HUES6 (cell line): Measurements from ENCODE around the gene MOXD1.
"Not testable (repeated sequence)": the region's sequence is repeated elsewhere in the genome, so short reads cannot be mapped to it uniquely, and the experiment has no call there.

Experiments used
- H3K27ac ChIP-seq: 2 replicates; pipeline ENCODE4 v1.7.0; 2013; ENCODE audit warnings: low read depth, mild to moderate bottlenecking, low read length, inconsistent platforms
- H3K27me3 ChIP-seq: 2 replicates; pipeline ENCODE4 v1.6.1; 2013; ENCODE audit warnings: low read length; ENCODE audit not compliant: control insufficient read depth, insufficient read depth
- H3K36me3 ChIP-seq: 2 replicates; pipeline ENCODE4 v1.6.1; 2013; ENCODE audit warnings: low read length; ENCODE audit not compliant: control insufficient read depth, insufficient read depth
- H3K4me1 ChIP-seq: 2 replicates; pipeline ENCODE4 v1.6.1; 2013; ENCODE audit warnings: low read length; ENCODE audit not compliant: control insufficient read depth, insufficient read depth
- H3K4me3 ChIP-seq: 2 replicates; pipeline ENCODE4 v1.5.1; 2013; ENCODE audit warnings: low read depth, low read length
- H3K9ac ChIP-seq: one replicate; pipeline ENCODE4 v1.6.1; 2013; ENCODE audit warnings: mild to moderate bottlenecking, low read length
- H3K9me3 ChIP-seq: 2 replicates; pipeline ENCODE4 v1.6.1; 2013; ENCODE audit warnings: low read depth, low read length; ENCODE audit not compliant: control insufficient read depth, insufficient read depth

Gene MOXD1

DNA sequence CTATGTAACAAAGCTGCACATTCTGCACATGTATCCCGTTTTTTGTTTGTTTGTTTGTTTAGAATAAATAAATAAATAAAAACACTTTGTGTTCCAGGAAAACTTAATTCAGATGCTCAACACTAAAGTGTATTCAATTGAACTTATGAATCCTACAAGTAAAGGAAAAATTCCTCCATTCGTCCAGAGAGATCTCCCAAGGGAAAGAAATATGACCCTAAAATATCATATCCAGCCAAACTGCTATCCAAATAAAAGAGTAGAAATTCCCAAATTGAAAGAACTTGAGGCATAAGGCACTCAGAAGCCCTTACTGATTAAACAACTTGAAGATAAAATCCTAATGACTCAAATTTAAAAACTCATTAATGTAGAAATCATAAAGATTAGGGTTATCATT, 90.4 kb downstream of the MOXD1 start:
- Histone ChIP-seq H3K27ac (no peak overlapping the region), H3K9ac (no peak overlapping the region), H3K9me3 (no peaks in the 10 kb centered on the region), H3K4me3 (no peak overlapping the region), H3K36me3 (no peaks in the 10 kb centered on the region), H3K27me3 (no peaks in the 10 kb centered on the region), H3K4me1 (no peaks in the 10 kb centered on the region)

DNA sequence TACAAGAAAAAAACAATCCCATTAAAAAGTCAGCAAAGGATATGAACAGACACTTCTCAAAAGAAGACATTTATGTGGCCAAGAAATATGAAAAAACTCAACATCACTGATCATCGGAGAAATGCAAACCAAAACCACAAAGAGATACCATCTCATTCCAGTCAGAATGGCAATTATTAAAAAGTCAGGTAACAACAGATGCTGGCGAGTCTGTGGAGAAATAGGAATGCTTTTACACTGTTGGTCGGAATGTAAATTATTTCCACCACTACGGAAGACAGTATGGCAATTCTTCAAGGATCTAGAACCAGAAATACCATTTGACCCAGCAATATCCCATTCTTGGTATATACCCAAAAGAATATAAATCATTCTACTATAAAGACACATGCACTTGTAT, 91.1 kb downstream of the MOXD1 start:
- H3K27me3 ChIP-seq, H3K27ac ChIP-seq, H3K4me3 ChIP-seq: not testable (repeated sequence)

DNA sequence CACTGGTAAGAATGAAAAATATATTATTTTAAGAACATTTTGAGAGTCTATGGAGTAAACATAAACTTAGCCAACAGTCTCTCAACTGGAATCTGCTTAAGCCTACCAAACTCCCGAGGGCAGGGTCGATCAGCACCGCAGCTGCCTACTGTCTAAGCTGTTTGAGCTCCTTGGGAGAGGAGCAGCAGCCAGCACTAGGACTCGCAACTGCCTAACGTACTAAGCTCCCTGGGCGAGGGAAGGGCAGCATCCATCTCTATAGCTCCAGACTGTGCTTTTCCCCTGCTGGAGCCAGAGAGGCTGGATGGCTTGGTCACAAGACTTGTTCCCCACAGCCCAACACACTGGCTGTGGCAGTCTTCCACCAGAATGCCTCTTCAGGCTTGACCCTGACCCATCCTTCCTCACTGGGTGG, 96.4 kb downstream of the MOXD1 start:
- Histone ChIP-seq H3K4me1 (no peaks in the 10 kb centered on the region), H3K27ac (no peak overlapping the region), H3K4me3 (no peak overlapping the region), H3K9ac (no peak overlapping the region), H3K27me3 (no peaks in the 10 kb centered on the region), H3K9me3 (no peaks in the 10 kb centered on the region), H3K36me3 (no peaks in the 10 kb centered on the region)

More for the DNA sequence above, 91.1 kb downstream of the MOXD1 start:
- not testable (repeated sequence) for H3K9me3 ChIP-seq, H3K4me1 ChIP-seq, H3K36me3 ChIP-seq, H3K9ac ChIP-seq

DNA sequence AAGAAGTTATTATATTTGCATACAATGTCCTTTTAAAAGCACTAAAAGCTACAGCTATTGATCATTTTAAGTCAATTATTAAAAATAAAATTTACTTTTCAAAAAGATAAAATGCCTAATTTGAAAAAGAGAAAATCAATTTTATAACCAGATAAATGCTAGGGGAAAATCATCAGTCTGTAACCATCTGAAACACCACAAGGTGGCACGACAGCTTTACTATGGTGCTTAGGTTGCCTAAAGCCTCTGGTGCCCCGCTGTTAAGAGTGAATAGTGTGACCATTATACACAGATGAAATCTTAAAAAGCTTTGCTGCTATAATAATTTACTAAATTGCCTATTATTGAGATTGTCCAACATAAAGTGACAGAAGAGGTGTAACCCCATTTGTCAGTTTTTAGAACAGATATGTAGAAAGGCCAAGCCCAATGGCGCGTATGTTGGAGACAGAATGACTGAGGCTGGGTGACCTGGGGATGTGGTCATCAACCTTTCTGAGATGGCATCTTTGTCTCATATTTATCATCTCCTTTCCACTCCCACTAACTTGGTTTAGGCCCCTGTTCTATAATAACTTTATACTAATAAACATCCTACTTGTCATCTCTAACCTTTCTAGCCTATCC, 100.8 kb downstream of the MOXD1 start:
- H3K36me3 ChIP-seq = no peaks in the 10 kb centered on the region
- no peaks in the 10 kb centered on the region for H3K27me3 ChIP-seq
- no peaks in the 10 kb centered on the region for H3K4me1 ChIP-seq
- no peak overlapping the region for H3K27ac ChIP-seq
- H3K9me3 ChIP-seq = no peaks in the 10 kb centered on the region
- H3K4me3 ChIP-seq = no peak overlapping the region
- H3K9ac ChIP-seq = no peak overlapping the region

DNA sequence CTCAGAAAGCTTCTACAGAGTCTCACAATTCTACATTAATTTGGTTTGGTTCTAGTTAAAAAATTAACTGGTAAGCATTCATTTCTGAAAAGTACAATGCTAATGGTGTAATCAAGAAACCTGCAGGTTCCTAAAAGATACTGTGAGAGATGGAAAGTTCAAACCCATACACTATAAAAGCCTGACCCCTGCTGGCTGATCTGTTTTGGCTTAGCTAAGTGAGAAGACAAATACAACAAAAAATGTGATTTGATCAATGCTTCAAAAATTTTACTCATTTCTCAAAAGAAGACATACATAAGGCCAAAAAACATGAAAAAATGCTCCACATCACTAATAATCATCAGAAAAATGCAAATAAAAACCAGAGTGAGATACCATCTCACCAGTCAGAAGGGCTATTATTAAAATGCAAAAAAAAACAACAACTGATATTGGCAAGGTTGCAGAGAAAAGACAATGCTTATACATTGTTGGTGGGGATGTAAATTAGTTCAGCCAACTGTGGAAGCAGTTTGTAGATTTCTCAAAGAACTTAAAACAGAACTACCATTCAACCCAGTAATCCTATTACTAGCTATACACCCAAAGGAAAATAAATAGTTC, 102.8 kb downstream of the MOXD1 start:
- no peaks in the 10 kb centered on the region for H3K4me1 ChIP-seq
- H3K36me3 ChIP-seq = no peaks in the 10 kb centered on the region
- H3K27me3 ChIP-seq = no peaks in the 10 kb centered on the region
- no peak overlapping the region for H3K27ac ChIP-seq
- no peak overlapping the region for H3K9ac ChIP-seq
- no peak overlapping the region for H3K4me3 ChIP-seq
- no peaks in the 10 kb centered on the region for H3K9me3 ChIP-seq

DNA sequence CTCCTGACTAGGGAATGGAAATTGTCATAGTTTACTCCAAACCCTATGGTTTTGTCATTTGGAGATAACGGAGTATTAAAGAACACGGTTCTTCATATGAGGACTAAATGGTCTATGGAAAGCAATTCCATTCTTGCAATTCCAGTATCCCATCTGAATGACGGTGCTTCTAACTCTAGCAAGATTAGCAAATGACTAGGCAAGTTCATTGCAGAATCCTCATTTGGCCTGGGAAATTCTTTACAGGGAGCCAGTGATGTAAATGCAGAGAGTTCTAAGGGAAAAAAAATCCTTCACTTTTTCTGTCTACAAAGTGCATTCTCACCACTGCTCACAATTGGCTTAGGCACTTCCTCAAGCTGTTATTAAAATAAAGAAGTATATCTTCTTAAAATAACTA, 111.5 kb downstream of the MOXD1 start:
- Histone ChIP-seq H3K27me3 (no peaks in the 10 kb centered on the region), H3K4me1 (no peaks in the 10 kb centered on the region; the same call in 1 of the 2 replicates), H3K36me3 (no peaks in the 10 kb centered on the region), H3K27ac (no peak overlapping the region), H3K9me3 (no peaks in the 10 kb centered on the region), H3K9ac (no peak overlapping the region), H3K4me3 (no peak overlapping the region)

DNA sequence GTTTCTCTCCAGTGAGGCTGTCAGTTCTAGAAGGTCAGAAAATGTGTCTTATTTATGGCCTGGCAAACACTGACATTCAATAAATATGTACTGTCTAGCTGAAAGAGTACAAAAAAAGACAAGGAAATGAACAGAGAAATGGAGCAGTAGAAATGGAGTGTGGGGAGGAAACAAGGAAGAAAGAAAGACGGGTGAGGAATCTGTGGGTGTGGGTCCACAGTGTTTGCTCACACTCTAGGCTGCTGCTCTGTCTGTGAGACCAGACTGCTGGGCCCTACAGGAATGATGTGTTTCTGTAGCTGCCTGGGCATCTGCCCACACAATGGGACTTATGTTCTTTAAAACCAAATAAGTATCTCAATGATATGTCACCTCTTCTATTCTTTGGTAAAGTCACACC, 114.2 kb downstream of the MOXD1 start:
- Histone ChIP-seq H3K27me3 (no peaks in the 10 kb centered on the region), H3K4me1 (no peaks in the 10 kb centered on the region; the same call in 1 of the 2 replicates), H3K27ac (no peak overlapping the region), H3K4me3 (no peak overlapping the region), H3K9me3 (no peaks in the 10 kb centered on the region), H3K9ac (no peak overlapping the region), H3K36me3 (no peaks in the 10 kb centered on the region)

DNA sequence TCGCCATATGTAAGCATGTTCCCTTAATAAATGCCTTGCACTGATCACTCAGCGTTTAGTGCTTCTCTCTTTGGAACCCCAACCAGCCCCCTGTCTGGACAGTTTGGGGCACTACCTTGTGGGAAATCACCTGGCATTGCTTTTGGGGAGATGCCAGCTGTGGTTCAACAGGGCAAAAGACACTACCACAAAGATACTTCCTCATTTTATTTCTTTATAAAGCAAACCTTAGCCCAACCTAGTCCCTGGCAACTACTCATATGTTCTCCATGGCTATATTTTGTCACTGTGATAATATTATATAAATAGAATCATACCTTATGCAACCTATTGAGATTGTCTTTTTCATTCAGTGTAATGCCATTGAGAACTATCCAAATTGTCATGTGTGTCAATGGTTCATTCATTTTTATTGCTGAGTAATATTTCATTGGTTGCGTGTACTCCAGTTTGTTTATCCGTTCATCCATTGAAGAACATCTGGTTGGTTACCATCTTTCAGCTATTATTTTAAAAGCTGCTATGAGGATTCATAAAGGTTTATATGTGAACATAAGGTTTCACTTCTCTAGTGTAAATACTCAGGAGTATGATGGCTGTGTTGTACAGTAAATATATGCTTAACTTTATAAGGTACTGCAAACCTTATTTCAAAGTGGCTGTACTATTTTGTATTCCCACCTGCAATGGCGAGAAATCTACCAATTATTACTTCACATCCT, 114.8 kb downstream of the MOXD1 start:
- H3K4me1 ChIP-seq = no peaks in the 10 kb centered on the region; the same call in 1 of the 2 replicates
- H3K27ac ChIP-seq = no peak overlapping the region
- no peaks in the 10 kb centered on the region for H3K9me3 ChIP-seq
- no peak overlapping the region for H3K4me3 ChIP-seq
- H3K36me3 ChIP-seq = no peaks in the 10 kb centered on the region
- no peaks in the 10 kb centered on the region for H3K27me3 ChIP-seq
- no peak overlapping the region for H3K9ac ChIP-seq

DNA sequence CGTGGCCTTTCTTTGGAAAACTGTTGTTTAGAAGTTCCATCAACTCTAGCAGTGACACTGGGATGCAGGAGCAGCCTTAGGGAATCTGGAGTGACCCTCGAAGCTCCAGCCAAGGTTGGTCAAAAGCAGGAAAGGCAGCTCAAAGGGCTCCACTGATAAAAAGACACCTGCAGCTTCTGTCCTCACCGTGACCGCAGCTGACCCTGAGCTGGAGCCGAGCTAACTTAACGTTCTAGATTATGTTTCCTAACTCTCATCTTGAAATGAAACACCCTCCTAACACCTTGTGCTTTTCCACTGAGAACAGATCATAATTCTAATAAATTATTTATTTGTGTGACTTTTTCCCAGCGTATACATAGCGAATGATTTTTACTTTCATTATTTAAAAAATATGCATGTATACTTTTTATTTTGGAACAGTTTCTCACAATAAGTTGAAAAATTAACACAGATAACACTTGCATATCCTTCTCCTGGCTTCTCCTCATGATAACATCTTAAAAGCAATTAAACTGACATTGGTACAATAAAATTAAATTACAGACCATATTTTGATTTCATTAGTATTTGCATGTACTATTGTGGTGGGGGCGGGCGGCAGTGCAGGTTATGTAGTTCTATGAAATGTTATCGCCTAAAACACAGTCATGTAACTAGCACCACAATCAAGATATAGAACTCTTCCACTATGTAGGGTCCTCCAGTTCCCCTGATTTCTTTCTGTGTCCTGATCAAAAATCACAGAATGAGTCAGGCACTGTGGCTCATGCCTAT, 116.1 kb downstream of the MOXD1 start:
- H3K9ac ChIP-seq = no peak overlapping the region
- no peaks in the 10 kb centered on the region for H3K36me3 ChIP-seq
- no peaks in the 10 kb centered on the region for H3K27me3 ChIP-seq
- H3K9me3 ChIP-seq = no peaks in the 10 kb centered on the region
- no peak overlapping the region for H3K4me3 ChIP-seq
- H3K4me1 ChIP-seq = no peaks in the 10 kb centered on the region; the same call in 1 of the 2 replicates
- H3K27ac ChIP-seq = no peak overlapping the region

DNA sequence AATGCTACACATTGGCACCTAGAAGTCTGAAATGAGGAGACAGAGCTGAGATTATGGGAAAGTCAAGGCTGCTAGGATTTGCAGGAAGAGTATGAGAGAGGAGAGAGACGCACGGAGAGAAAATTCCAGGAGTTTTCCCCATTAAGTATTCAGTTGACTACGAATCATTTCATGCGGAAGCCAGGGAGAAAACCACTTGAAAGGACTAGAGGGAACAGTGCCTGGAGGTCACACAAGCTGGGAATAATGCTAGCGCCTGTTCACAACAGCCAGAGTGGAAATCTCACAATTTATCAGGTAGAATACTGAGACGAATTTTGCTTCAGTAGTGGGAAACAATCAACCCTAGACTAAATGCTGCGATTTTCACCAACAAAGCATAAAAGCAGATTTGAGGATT, 118.6 kb downstream of the MOXD1 start:
- Histone ChIP-seq H3K27me3 (no peaks in the 10 kb centered on the region), H3K27ac (no peak overlapping the region), H3K4me3 (no peak overlapping the region), H3K36me3 (no peaks in the 10 kb centered on the region), H3K9ac (no peak overlapping the region), H3K9me3 (no peaks in the 10 kb centered on the region), H3K4me1 (no peaks in the 10 kb centered on the region)

DNA sequence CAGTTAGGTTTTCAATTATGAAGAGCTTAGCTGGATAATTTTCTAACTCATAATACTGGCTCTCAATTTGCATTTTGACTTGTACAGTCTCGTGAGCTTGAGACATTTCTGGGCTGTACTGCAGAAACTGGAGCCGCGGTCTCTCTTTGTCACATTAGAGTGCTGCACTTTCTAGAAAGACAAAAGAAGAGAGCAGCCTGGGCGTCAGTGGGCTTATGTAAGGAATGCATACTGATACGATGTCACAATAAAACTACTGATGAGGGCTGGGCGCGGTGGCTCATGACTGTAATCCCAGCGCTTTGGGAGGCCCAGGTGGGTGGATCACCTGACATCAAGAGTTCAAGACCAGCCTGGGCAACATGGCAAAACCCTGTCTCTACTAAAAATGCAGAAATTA, 120.8 kb downstream of the MOXD1 start:
- Histone ChIP-seq H3K27me3 (no peaks in the 10 kb centered on the region), H3K4me1 (no peaks in the 10 kb centered on the region), H3K9ac (no peak overlapping the region), H3K27ac (no peak overlapping the region), H3K9me3 (no peaks in the 10 kb centered on the region), H3K36me3 (no peaks in the 10 kb centered on the region), H3K4me3 (no peak overlapping the region)
